Natural killer cell (primary cell): ENCODE data around the gene MYO1D. TPM values are rescaled to one million over a fixed set of nuclear protein-coding genes. Genes with fewer than 3 reads are reported as not detected.

ENCODE experiments used
- ATAC-seq, 3 donors: fragments of 150-1000 bp in 2 of 3; fragments of 200-7000 bp in 1 of 3; cut with Tn5 transposase; 1 replicate in 1 of 3; 2 replicates in 2 of 3; pipeline ENCODE4 v1.10.0; 2021; ENCODE audit warnings: mild to moderate bottlenecking in 2 of 3, moderate library complexity in 2 of 3
- DNase-seq, 2 donors: peaks; one replicate each; pipeline versions ENCODE4 v3.0.0 to v3.0.0-alpha.2; 2013 to 2021; ENCODE audit warnings: mixed read lengths in 1 of 2
- H3K27ac ChIP-seq: one replicate; pipeline ENCODE4 v1.5.1; 2013; ENCODE audit warnings: mild to moderate bottlenecking, low read length
- H3K27me3 ChIP-seq: one replicate; pipeline ENCODE4 v1.6.1; 2013; ENCODE audit warnings: low read length; ENCODE audit not compliant: control insufficient read depth, insufficient read depth
- H3K36me3 ChIP-seq: one replicate; pipeline ENCODE4 v1.6.1; 2013; ENCODE audit warnings: low read length; ENCODE audit not compliant: control insufficient read depth, insufficient read depth
- H3K4me1 ChIP-seq: one replicate; pipeline ENCODE4 v1.6.1; 2013; ENCODE audit warnings: low read length; ENCODE audit not compliant: control insufficient read depth, insufficient read depth
- H3K4me3 ChIP-seq: one replicate; pipeline ENCODE4 v1.5.1; 2013; ENCODE audit warnings: low read length
- H3K9me3 ChIP-seq: one replicate; pipeline ENCODE4 v1.6.1; 2013; ENCODE audit warnings: low read length; ENCODE audit not compliant: control insufficient read depth, insufficient read depth
- H3K27ac Mint-ChIP-seq, 2 donors: one replicate each; pipeline ENCODE4 v1.8.0; 2022; ENCODE audit warnings: mild to moderate bottlenecking in 2 of 2, mixed read lengths in 2 of 2, moderate library complexity in 1 of 2
- H3K27me3 Mint-ChIP-seq, 2 donors: one replicate each; pipeline ENCODE4 v1.8.0; 2022; ENCODE audit warnings: low read depth in 2 of 2, mixed read lengths in 2 of 2
- H3K36me3 Mint-ChIP-seq: one replicate; pipeline ENCODE4 v1.8.0; 2022; ENCODE audit warnings: mixed read lengths
- H3K4me1 Mint-ChIP-seq, 2 donors: one replicate each; pipeline ENCODE4 v1.8.0; 2022; ENCODE audit warnings: mixed read lengths in 2 of 2
- H3K4me3 Mint-ChIP-seq: one replicate; pipeline ENCODE4 v1.8.0; 2022; ENCODE audit warnings: mild to moderate bottlenecking, moderate library complexity, mixed read lengths
- H3K9me3 Mint-ChIP-seq, 2 donors: one replicate each; pipeline ENCODE4 v1.8.0; 2022; ENCODE audit warnings: mixed read lengths in 2 of 2
- CTCF ChIP-seq: fragments of 200-600 bp; IDR thresholded peaks from one replicate; pipeline ENCODE4 v1.8.0; 2022; ENCODE audit warnings: antibody characterized with exemption
- WGBS: methylation state at CpG from one replicate; pipeline ENCODE4 v1.1.7; 2013; ENCODE audit warnings: missing lambda C conversion rate; ENCODE audit not compliant: insufficient coverage; 5-methylcytosine and 5-hydroxymethylcytosine counted together
- intact Hi-C: fragments of 100-400 bp; cut with micrococcal nuclease; formaldehyde crosslinking; loops from one replicate; pipeline ENCODE4 v1.14.2; 2022
- total RNA-seq, 4 donors: library from RNA; stranded (reverse); fragments of 120-200 nt in 1 of 4; gene quantifications; one replicate each; pipeline versions ENCODE4 v1.2.3 to v1.2.4, GENCODE V29; 2013 to 2022

MYO1D gene
- total RNA-seq, 3 donors from 2014 or later (not counting 1 experiment from before 2014, with no cell fraction given): 6.8 to 20.2 (median 10.5) TPM

GRCh38 chr17:32684087-32684958, 192.6 kb downstream of the MYO1D start:
- no peak for ATAC-seq
- peaks cover 0 to 7% of the 10 kb centered on the region in 2 donors for H3K4me1 Mint-ChIP-seq
- intact Hi-C loops: no loop called here
- H3K4me1 ChIP-seq: no peaks in the 10 kb centered on the region
- H3K36me3 ChIP-seq: no peaks in the 10 kb centered on the region
- no peaks in the 10 kb centered on the region for H3K27me3 Mint-ChIP-seq
- no peaks in the 10 kb centered on the region for H3K27me3 ChIP-seq
- TF ChIP-seq CTCF: no peak
- H3K27ac ChIP-seq: no peak overlapping the region
- H3K9me3 Mint-ChIP-seq: no peaks in the 10 kb centered on the region
- H3K27ac Mint-ChIP-seq: no peak overlapping the region
- no peak for DNase-seq
- no peaks in the 10 kb centered on the region for H3K36me3 Mint-ChIP-seq
- no peaks in the 10 kb centered on the region for H3K9me3 ChIP-seq
- H3K4me3 ChIP-seq: no peak overlapping the region
- WGBS: 95% methylated on average over 12 of the region's 16 CpGs
- H3K4me3 Mint-ChIP-seq: no peak overlapping the region

GRCh38 chr17:32673964-32674363, 203.0 kb downstream of the MYO1D start:
- intact Hi-C loops: no loop called here
- H3K27ac ChIP-seq: no peak overlapping the region
- no peak overlapping the region for H3K4me3 ChIP-seq
- WGBS: 89% methylated on average over 3 of the region's 3 CpGs
- H3K9me3 ChIP-seq: peaks cover 4% of the 10 kb centered on the region
- no peaks in the 10 kb centered on the region for H3K27me3 ChIP-seq
- ATAC-seq (no peak), DNase-seq (no peak)
- peaks cover 0 to 4% of the 10 kb centered on the region in 2 donors for H3K27me3 Mint-ChIP-seq
- H3K4me1 ChIP-seq: no peaks in the 10 kb centered on the region
- no peak for TF ChIP-seq CTCF
- H3K27ac Mint-ChIP-seq: no peak overlapping the region
- no peaks in the 10 kb centered on the region for H3K36me3 ChIP-seq
- H3K36me3 Mint-ChIP-seq: no peaks in the 10 kb centered on the region
- peaks cover 5 to 9% of the 10 kb centered on the region in 2 donors for H3K4me1 Mint-ChIP-seq
- H3K4me3 Mint-ChIP-seq: no peak overlapping the region
- no peaks in the 10 kb centered on the region for H3K9me3 Mint-ChIP-seq

GRCh38 chr17:32672711-32673110, 204.2 kb downstream of the MYO1D start:
- H3K4me3 Mint-ChIP-seq: no peak overlapping the region

More at GRCh38 chr17:32672711-32673110, 204.2 kb downstream of the MYO1D start:
- intact Hi-C loops: no loop called here
- Histone ChIP-seq H3K36me3 (no peaks in the 10 kb centered on the region), H3K4me1 (no peaks in the 10 kb centered on the region), H3K27me3 (no peaks in the 10 kb centered on the region), H3K4me3 (no peak overlapping the region), H3K27ac (no peak overlapping the region), H3K9me3 (peaks cover 4% of the 10 kb centered on the region)
- Mint-ChIP-seq H3K27ac (no peak overlapping the region), H3K9me3 (no peaks in the 10 kb centered on the region), H3K27me3 (peaks cover 0 to 4% of the 10 kb centered on the region in 2 donors), H3K36me3 (no peaks in the 10 kb centered on the region), H3K4me1 (peaks cover 5 to 9% of the 10 kb centered on the region in 2 donors)
- DNase-seq (no peak), ATAC-seq (no peak)
- WGBS: no CpG with 5 or more reads among the region's 1 CpG
- TF ChIP-seq CTCF: no peak
